HepG2 (cell line): Measurements from ENCODE around the gene PCNX4. TPM values are rescaled to one million over a fixed set of nuclear protein-coding genes. Genes with fewer than 3 reads are reported as not detected.

Experiments used
- CBX1 ChIP-seq: IDR thresholded peaks from one replicate; pipeline ENCODE4 v1.6.1; 2016; ENCODE audit warnings: antibody characterized with exemption, low read depth
- E2F1 ChIP-seq: sonication (generic); formaldehyde crosslinking; IDR thresholded peaks from 2 replicates; pipeline ENCODE4 v1.5.0; 2020; ENCODE audit warnings: missing genetic modification reagents
- FUBP1 ChIP-seq: sonication (generic); formaldehyde crosslinking; IDR thresholded peaks from 2 replicates; pipeline ENCODE4 v1.5.1; 2020; ENCODE audit warnings: missing genetic modification reagents, mild to moderate bottlenecking, borderline replicate concordance
- MAX ChIP-seq: IDR thresholded peaks from 2 replicates; pipeline ENCODE4 v1.6.1; 2012; ENCODE audit warnings: inconsistent platforms
- MEIS2 ChIP-seq: sonication (generic); formaldehyde crosslinking; IDR thresholded peaks from 2 replicates; pipeline ENCODE4 v1.9.0; 2021; ENCODE audit warnings: mild to moderate bottlenecking, missing genetic modification reagents
- MNT ChIP-seq: fragments of 450-650 bp; IDR thresholded peaks from 2 replicates; pipeline ENCODE4 v1.6.1; 2016
- ONECUT2 ChIP-seq: sonication (generic); formaldehyde crosslinking; IDR thresholded peaks from 2 replicates; pipeline ENCODE4 v1.4.0; 2020; ENCODE audit warnings: missing genetic modification reagents
- THAP7 ChIP-seq: sonication (generic); formaldehyde crosslinking; IDR thresholded peaks from 2 replicates; pipeline ENCODE4 v1.8.1; 2023; ENCODE audit warnings: mild to moderate bottlenecking, missing genetic modification reagents
- ZBTB33 ChIP-seq: sonication (generic); formaldehyde crosslinking; IDR thresholded peaks from 2 replicates; pipeline ENCODE4 v1.4.0; 2020; ENCODE audit warnings: missing genetic modification reagents
- ZNF550 ChIP-seq: sonication (generic); formaldehyde crosslinking; IDR thresholded peaks from 2 replicates; pipeline ENCODE4 v1.4.0; 2020; ENCODE audit warnings: mild to moderate bottlenecking, missing genetic modification reagents, borderline replicate concordance
- ZNF589 ChIP-seq: sonication (generic); formaldehyde crosslinking; conservative IDR thresholded peaks from 2 replicates; pipeline ENCODE4 v1.8.0; 2022; ENCODE audit warnings: mild to moderate bottlenecking, moderate library complexity, missing genetic modification reagents
- ZNF609 ChIP-seq: sonication (generic); formaldehyde crosslinking; IDR thresholded peaks from 2 replicates; pipeline ENCODE4 v1.4.0; 2020; ENCODE audit warnings: mild to moderate bottlenecking, missing genetic modification reagents, borderline replicate concordance
- ZNF790 ChIP-seq: sonication (generic); formaldehyde crosslinking; IDR thresholded peaks from 2 replicates; pipeline ENCODE4 v1.8.0; 2022; ENCODE audit warnings: missing genetic modification reagents, mild to moderate bottlenecking, borderline replicate concordance
- ZNF850 ChIP-seq: sonication (generic); formaldehyde crosslinking; conservative IDR thresholded peaks from 2 replicates; pipeline ENCODE4 v1.9.0; 2021; ENCODE audit warnings: mild to moderate bottlenecking, missing genetic modification reagents
- polyA plus RNA-seq, 8 experiments: library from polyadenylated mRNA; depleted of rRNA in 3 of 8; stranded (reverse) in 7 of 8; unstranded in 1 of 8; fragments of >200 nt; fragmentation: Illumina TruSeq in 4 of 8; extraction: Trizol in 4 of 8; gene quantifications; 2 replicates each; pipeline versions ENCODE4 v1.2.1 to v1.2.3, GENCODE V29; 2011 to 2016; ENCODE audit warnings: low read depth in 4 of 8, missing spikeins in 1 of 8, mixed read lengths in 1 of 8; ENCODE audit not compliant: insufficient read depth in 1 of 8
- total RNA-seq, 5 experiments: library from RNA; depleted of rRNA; stranded (reverse); fragments of >200 nt; fragmentation: Illumina TruSeq; extraction: Trizol; gene quantifications; 2 replicates each; pipeline ENCODE4 v1.2.3, GENCODE V29; 2016; ENCODE audit warnings: low read depth in 1 of 5

Gene PCNX4
- total and polyA plus RNA-seq, 2 of the 13 experiments (the other 11 are each of a cell fraction or from before 2014, with no cell fraction given) = 28.6 to 43.0 TPM

GRCh38 chr14:60091550-60092525 is at the start of gene PCNX4 (continued):
- TF ChIP-seq ZNF609 (peak; percentile 82), ZNF790 (CRISPR knock-in tag) (peak; percentile 89; the same call in 1 of the 2 replicates), ZNF550 (CRISPR knock-in tag) (no peak), ONECUT2 (CRISPR knock-in tag) (no peak), FUBP1 (CRISPR knock-in tag) (no peak; the same call in 1 of the 2 replicates), MNT (0 out of 2 replicates have a peak, but pooled peaks have one; percentile 16), MEIS2 (CRISPR knock-in tag) (peak; percentile 65; the same call in 1 of the 2 replicates), ZNF850 (no peak; the same call in 1 of the 2 replicates), MAX (peak; percentile 97), ZNF589 (CRISPR knock-in tag) (peak; percentile 83; the same call in 1 of the 2 replicates), ZBTB33 (CRISPR knock-in tag) (peak; percentile 31; the same call in 1 of the 2 replicates), CBX1 (peak; percentile 51), E2F1 (CRISPR knock-in tag) (peak; percentile 90), THAP7 (CRISPR knock-in tag) (peak; percentile 94; the same call in 1 of the 2 replicates)
